ENCODE data around the gene PPP1CA. TPM values are rescaled to one million over a fixed set of nuclear protein-coding genes. Genes with fewer than 3 reads are reported as not detected.

Gene PPP1CA
- total and polyA plus RNA-seq, 7 donors, result 72.6 to 191 (median 108) TPM

- Histone ChIP-seq H3K27ac (no peak overlapping the region), H3K4me3 (no peak overlapping the region), H3K9me3 (no peaks in the 10 kb centered on the region), H3K36me3 (ENCODE audit: insufficient read depth in 1 of 2, low read depth in 1 of 2) (peaks cover 0 to 50% of the 10 kb centered on the region in 2 donors), H3K27me3 (ENCODE audit: insufficient read depth in 3 of 3, low read length in 2 of 3) (no peaks in the 10 kb centered on the region), H3K4me1 (peaks cover 22% of the 10 kb centered on the region)
- intact Hi-C loops (cut with DNase I), result no loop called here
- 74 to 76% (median 75%) methylated on average over 5 of the region's 5 CpGs for WGBS, 3 donors
- no peak for ATAC-seq
- no peak for DNase-seq
- TF ChIP-seq CTCF (IDR thresholded peaks at IDR 0.05), result no peak
Measured at GRCh38 chr11:67393990-67394389, 7.7 kb downstream of the PPP1CA start.

- DNase-seq, result no peak
- intact Hi-C loops (cut with DNase I), result no loop called here
- WGBS, 3 donors, result 90 to 94% (median 92%) methylated on average over 18 of the region's 18 CpGs
- peaks cover 0 to 44% of the 10 kb centered on the region in 2 donors for H3K36me3 ChIP-seq (ENCODE audit: insufficient read depth in 1 of 2, low read depth in 1 of 2)
- H3K9me3 ChIP-seq, result no peaks in the 10 kb centered on the region
- no peaks in the 10 kb centered on the region for H3K27me3 ChIP-seq (ENCODE audit: insufficient read depth in 3 of 3, low read length in 2 of 3)
- H3K4me3 ChIP-seq, result no peak overlapping the region
- no peak overlapping the region for H3K27ac ChIP-seq
- no peak for ATAC-seq
- peaks cover 20% of the 10 kb centered on the region for H3K4me1 ChIP-seq
- no peak for TF ChIP-seq CTCF (IDR thresholded peaks at IDR 0.05)
Measured at GRCh38 chr11:67393437-67393836, 8.2 kb downstream of the PPP1CA start.

- DNase-seq, result no peak
- intact Hi-C loops (cut with DNase I), result no loop called here
- peaks cover 12% of the 10 kb centered on the region for H3K4me1 ChIP-seq
- peak overlapping the region; percentile 96 for H3K27ac ChIP-seq
- H3K27me3 ChIP-seq (ENCODE audit: insufficient read depth in 3 of 3, low read length in 2 of 3), result no peaks in the 10 kb centered on the region
- peaks cover 0 to 33% of the 10 kb centered on the region in 2 donors for H3K36me3 ChIP-seq (ENCODE audit: insufficient read depth in 1 of 2, low read depth in 1 of 2)
- peak in 1 of 4 donors; percentile 0 for ATAC-seq
- WGBS, 3 donors, result 5 to 10% (median 6%) methylated on average over 25 to 31 of the region's 31 CpGs
- TF ChIP-seq CTCF (IDR thresholded peaks at IDR 0.05), result no peak
- H3K4me3 ChIP-seq, result peak overlapping the region; percentile 96
- no peaks in the 10 kb centered on the region for H3K9me3 ChIP-seq
Measured at GRCh38 chr11:67392183-67392715, 9.4 kb downstream of the PPP1CA start.

- TF ChIP-seq CTCF (IDR thresholded peaks at IDR 0.05), result no peak
- intact Hi-C loops (cut with DNase I), result no loop called here
- WGBS, 3 donors, result 0 to 1% (median 1%) methylated on average over 63 to 75 of the region's 75 CpGs
- peaks cover 0 to 26% of the 10 kb centered on the region in 2 donors for H3K36me3 ChIP-seq (ENCODE audit: insufficient read depth in 1 of 2, low read depth in 1 of 2)
- H3K27ac ChIP-seq, result peak within 1 kb of the TSS; percentile 96
- no peaks in the 10 kb centered on the region for H3K27me3 ChIP-seq (ENCODE audit: insufficient read depth in 3 of 3, low read length in 2 of 3)
- peak; percentile 96 to 98 for DNase-seq
- peaks cover 12% of the 10 kb centered on the region for H3K4me1 ChIP-seq
- no peaks in the 10 kb centered on the region for H3K9me3 ChIP-seq
- peak within 1 kb of the TSS; percentile 96 for H3K4me3 ChIP-seq
- peak; percentile 83 to 94 (median 88) for ATAC-seq
Measured at GRCh38 chr11:67391304-67392182, 10.1 kb downstream of the PPP1CA start, which contains the start of gene RAD9A. Gene RAD9A, plus strand, starts transcription at chr11:67391986. Its CDS starts 59 bp downstream, at chr11:67392045.
